Measurements from ENCODE around the gene MAD1L1. TPM values are rescaled to one million over a fixed set of nuclear protein-coding genes. Genes with fewer than 3 reads are reported as not detected.

The MAD1L1 gene
- total RNA-seq, 6 experiments from 2014 or later, result 15.1 to 37.4 (median 20.5) TPM

DNA sequence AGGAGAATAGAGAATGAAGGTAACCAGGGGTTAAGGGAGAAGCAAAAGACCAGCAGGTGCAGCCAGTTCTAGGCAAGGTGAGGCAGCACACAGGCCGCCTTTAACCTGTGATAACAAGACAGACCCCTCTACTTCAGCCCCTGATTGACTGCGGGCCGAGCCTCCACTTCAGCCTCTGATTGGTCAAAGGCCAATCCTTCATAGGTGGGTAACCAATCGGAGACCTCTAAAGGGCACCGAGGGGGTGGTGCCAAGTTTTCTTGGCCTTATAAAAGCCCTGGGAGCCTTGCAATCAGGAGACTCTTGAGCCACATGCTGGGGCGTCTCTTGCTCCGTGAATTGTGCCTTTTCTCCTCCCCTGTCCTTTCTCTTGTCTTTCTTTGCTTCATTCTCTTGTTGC, 463.9 kb downstream of the MAD1L1 start:
- DNase-seq, result no peak
- WGBS (ENCODE audit: insufficient coverage, low coverage, low lambda C conversion rate, missing lambda C conversion rate), result 83% methylated on average over 6 of the region's 7 CpGs
- Histone ChIP-seq H3K27me3 (no peaks in the 10 kb centered on the region), H3K27ac (no peak overlapping the region), H3K4me1 (no peaks in the 10 kb centered on the region), H3K4me3 (no peak overlapping the region), H3K9me3 (no peaks in the 10 kb centered on the region), H3K36me3 (no peaks in the 10 kb centered on the region)
- ATAC-seq, result no peak
- intact Hi-C loops (cut with DNase I), result no loop called here
- TF ChIP-seq, protein P1, sequence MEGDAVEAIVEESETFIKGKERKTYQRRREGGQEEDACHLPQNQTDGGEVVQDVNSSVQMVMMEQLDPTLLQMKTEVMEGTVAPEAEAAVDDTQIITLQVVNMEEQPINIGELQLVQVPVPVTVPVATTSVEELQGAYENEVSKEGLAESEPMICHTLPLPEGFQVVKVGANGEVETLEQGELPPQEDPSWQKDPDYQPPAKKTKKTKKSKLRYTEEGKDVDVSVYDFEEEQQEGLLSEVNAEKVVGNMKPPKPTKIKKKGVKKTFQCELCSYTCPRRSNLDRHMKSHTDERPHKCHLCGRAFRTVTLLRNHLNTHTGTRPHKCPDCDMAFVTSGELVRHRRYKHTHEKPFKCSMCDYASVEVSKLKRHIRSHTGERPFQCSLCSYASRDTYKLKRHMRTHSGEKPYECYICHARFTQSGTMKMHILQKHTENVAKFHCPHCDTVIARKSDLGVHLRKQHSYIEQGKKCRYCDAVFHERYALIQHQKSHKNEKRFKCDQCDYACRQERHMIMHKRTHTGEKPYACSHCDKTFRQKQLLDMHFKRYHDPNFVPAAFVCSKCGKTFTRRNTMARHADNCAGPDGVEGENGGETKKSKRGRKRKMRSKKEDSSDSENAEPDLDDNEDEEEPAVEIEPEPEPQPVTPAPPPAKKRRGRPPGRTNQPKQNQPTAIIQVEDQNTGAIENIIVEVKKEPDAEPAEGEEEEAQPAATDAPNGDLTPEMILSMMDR (IDR thresholded peaks at IDR 0.05), result no peak
- no peak for TF ChIP-seq POLR2A (IDR thresholded peaks at IDR 0.05)

DNA sequence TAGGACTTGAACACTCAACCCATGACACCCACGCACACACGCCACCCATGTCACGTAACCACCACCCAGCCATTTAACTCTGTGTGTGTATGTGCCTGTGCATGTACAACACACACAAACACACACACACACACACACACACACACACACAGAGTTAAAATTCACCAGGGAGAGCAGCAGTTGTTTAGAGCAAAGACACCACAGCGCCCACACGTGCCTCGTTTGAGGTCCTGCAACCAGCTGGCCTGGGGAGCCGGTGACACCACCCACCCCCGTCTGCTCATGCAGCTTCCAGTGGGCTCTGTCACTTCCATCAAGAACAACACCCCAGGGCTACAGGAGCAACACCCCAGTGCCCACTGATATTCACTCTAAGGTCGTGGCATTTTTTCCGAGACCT, 465.2 kb downstream of the MAD1L1 start:
- H3K4me3 ChIP-seq, result no peak overlapping the region
- no peaks in the 10 kb centered on the region for H3K4me1 ChIP-seq
- H3K27ac ChIP-seq, result no peak overlapping the region
- no peaks in the 10 kb centered on the region for H3K27me3 ChIP-seq
- H3K36me3 ChIP-seq, result no peaks in the 10 kb centered on the region
- WGBS (ENCODE audit: insufficient coverage, low coverage, low lambda C conversion rate, missing lambda C conversion rate), result 59% methylated on average over 10 of the region's 10 CpGs
- DNase-seq (no peak), ATAC-seq (no peak)
- intact Hi-C loops (cut with DNase I), result no loop called here
- no peaks in the 10 kb centered on the region for H3K9me3 ChIP-seq
- TF ChIP-seq, protein P1 (IDR thresholded peaks at IDR 0.05), result no peak
- no peak for TF ChIP-seq POLR2A (IDR thresholded peaks at IDR 0.05)

Small RNA genes within 50 kb of the gene (microRNA-seq; reads per million reads assigned to microRNA genes)
- gene MIR4655, result 0 reads per million in 2 donors
- gene MIR6836, result 0 to 0.58 reads per million in 2 donors

Small RNA genes within 50 kb of the gene (small RNA-seq; reads per million reads assigned to genes)
- 0 reads per million in 2 experiments for gene MIR4655

Other genes with a start within 250 kb of the MAD1L1 start
- gene MRM2, start 9.3 kb upstream of the MAD1L1 start, total RNA-seq, result 10 to 100 TPM in 4 of 6 experiments, 1 to 10 TPM in 2; 9.5 to 14.6 (median 11.5) TPM
- gene NUDT1, start 9.3 kb upstream of the MAD1L1 start, total RNA-seq, result 1 to 10 TPM; 1.6 to 4.1 (median 2.3) TPM
- 10 to 100 TPM in 5 of 6 experiments, 1 to 10 TPM in 1; 9.1 to 26.2 (median 13.0) TPM for gene SNX8, start 81.5 kb upstream of the MAD1L1 start, total RNA-seq
- gene EIF3B, start 121.9 kb upstream of the MAD1L1 start, total RNA-seq, result 10 to 100 TPM; 61.6 to 93.3 (median 68.3) TPM
- gene CHST12, start 170.7 kb upstream of the MAD1L1 start, total RNA-seq, result 1 to 10 TPM; 3.0 to 7.9 (median 5.7) TPM
- gene GRIFIN, start 243.5 kb upstream of the MAD1L1 start, total RNA-seq, result not detected